Kidney epithelial cell (primary cell): Measurements from ENCODE around the gene FUBP3. TPM values are rescaled to one million over a fixed set of nuclear protein-coding genes. Genes with fewer than 3 reads are reported as not detected.

Source experiments
- DNase-seq: peaks from one replicate; pipeline ENCODE4 v3.0.0-alpha.2; 2010; ENCODE audit warnings: low read depth
- H3K27me3 ChIP-seq: 2 replicates; pipeline ENCODE4 v1.6.0; 2011; ENCODE audit warnings: low read length; ENCODE audit not compliant: control insufficient read depth, insufficient read depth
- H3K36me3 ChIP-seq: 2 replicates; pipeline ENCODE4 v1.5.1; 2011; ENCODE audit warnings: low read length; ENCODE audit not compliant: control insufficient read depth, insufficient read depth
- H3K4me3 ChIP-seq: 2 replicates; pipeline ENCODE4 v1.5.1; 2011; ENCODE audit warnings: low read depth, mild to moderate bottlenecking, control low read depth, low read length
- CTCF ChIP-seq: IDR thresholded peaks from 2 replicates; pipeline ENCODE4 v1.5.1; 2011; ENCODE audit warnings: mild to moderate bottlenecking, moderate library complexity, low read length, control low read depth, inconsistent platforms; ENCODE audit not compliant: insufficient read depth, poor library complexity, severe bottlenecking
- total RNA-seq: library from RNA; depleted of rRNA; stranded (reverse); fragments of >200 nt; gene quantifications from 2 replicates; pipeline ENCODE4 v1.2.3, GENCODE V29; 2015

FUBP3 gene
- total RNA-seq, 1 donor from 2014 or later, result 49.5 TPM

GRCh38 chr9:130634801-130635200 lies 55.4 kb downstream of the FUBP3 start:
- Histone ChIP-seq H3K36me3 (peaks cover 4% of the 10 kb centered on the region), H3K4me3 (no peak overlapping the region), H3K27me3 (no peaks in the 10 kb centered on the region)
- DNase-seq, result no peak
- TF ChIP-seq CTCF, result no peak

- no peak for TF ChIP-seq CTCF
- Histone ChIP-seq H3K27me3 (no peaks in the 10 kb centered on the region), H3K4me3 (no peak overlapping the region), H3K36me3 (peaks cover 3% of the 10 kb centered on the region)
- no peak for DNase-seq
Measured at GRCh38 chr9:130635306-130635705, 55.9 kb downstream of the FUBP3 start.

- Histone ChIP-seq H3K27me3 (no peaks in the 10 kb centered on the region), H3K36me3 (peaks cover 3% of the 10 kb centered on the region), H3K4me3 (no peak overlapping the region)
- DNase-seq, result no peak
- TF ChIP-seq CTCF, result no peak
Measured at GRCh38 chr9:130635721-130636647, 56.6 kb downstream of the FUBP3 start.

GRCh38 chr9:130636648-130637020 lies 57.3 kb downstream of the FUBP3 start:
- no peak overlapping the region for H3K4me3 ChIP-seq
- TF ChIP-seq CTCF, result no peak
- peaks cover 3% of the 10 kb centered on the region for H3K36me3 ChIP-seq
- no peaks in the 10 kb centered on the region for H3K27me3 ChIP-seq
- DNase-seq, result no peak

GRCh38 chr9:130638284-130639123 lies 59.1 kb downstream of the FUBP3 start:
- Histone ChIP-seq H3K36me3 (peaks cover 3% of the 10 kb centered on the region), H3K4me3 (no peak overlapping the region)
- no peak for TF ChIP-seq CTCF

More at GRCh38 chr9:130638284-130639123, 59.1 kb downstream of the FUBP3 start:
- DNase-seq, result no peak
- H3K27me3 ChIP-seq, result no peaks in the 10 kb centered on the region
